GM19239 (cell line): Measurements from ENCODE around the gene LRCH3.
A peak's percentile ranks its signal among the peaks of the same experiment; 100 is the strongest.
"Not testable (repeated sequence)": the region's sequence is repeated elsewhere in the genome, so short reads cannot be mapped to it uniquely, and the experiment has no call there.

Experiments
- DNase-seq: peaks from one replicate; pipeline ENCODE4 v3.0.0; 2011; ENCODE audit warnings: low spot score; ENCODE audit not compliant: insufficient read length
- FAIRE-seq: peaks from 2 replicates; lab custom pipeline; 2011; peaks lifted over from hg19 to GRCh38; lab: Jason Lieb, UNC

LRCH3 gene

DNA sequence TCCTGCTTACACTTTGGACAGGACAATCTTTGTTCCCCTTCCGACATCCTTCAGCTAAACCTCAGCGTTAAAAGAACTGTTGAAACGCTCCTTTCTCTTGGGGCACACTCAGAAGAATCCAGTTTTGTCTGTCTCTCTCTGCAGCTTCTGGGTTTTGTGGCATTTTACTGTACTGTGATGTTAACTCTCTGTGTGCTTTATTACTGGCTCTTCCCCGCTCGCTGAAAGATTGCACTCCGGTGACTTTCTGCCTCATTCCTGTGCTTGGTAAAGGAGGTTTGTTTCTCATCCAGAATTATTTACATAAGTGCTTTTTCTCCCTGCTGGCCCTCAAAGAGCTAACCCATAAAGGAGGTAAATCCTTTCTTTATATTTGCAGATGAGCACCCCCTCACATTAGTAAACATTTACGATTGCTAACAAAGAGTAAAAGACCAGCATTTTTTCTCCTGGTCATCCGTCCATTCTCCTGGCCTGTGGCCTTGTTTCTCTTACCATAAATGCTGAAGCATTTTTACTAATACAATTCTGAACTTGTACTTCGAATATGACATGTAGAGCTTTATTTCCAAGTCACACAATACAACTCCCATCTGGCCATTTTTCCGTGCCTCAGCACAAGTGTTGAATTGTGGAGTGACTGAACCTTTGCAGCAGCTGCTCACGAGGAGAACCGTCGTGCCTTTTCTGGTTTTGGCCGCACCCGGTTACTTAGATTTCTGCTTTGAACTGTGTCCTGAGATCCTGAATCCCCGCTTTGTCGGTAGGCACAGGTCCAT, 89.6 kb downstream of the LRCH3 start:
- no peak for FAIRE-seq
- DNase-seq, result no peak

DNA sequence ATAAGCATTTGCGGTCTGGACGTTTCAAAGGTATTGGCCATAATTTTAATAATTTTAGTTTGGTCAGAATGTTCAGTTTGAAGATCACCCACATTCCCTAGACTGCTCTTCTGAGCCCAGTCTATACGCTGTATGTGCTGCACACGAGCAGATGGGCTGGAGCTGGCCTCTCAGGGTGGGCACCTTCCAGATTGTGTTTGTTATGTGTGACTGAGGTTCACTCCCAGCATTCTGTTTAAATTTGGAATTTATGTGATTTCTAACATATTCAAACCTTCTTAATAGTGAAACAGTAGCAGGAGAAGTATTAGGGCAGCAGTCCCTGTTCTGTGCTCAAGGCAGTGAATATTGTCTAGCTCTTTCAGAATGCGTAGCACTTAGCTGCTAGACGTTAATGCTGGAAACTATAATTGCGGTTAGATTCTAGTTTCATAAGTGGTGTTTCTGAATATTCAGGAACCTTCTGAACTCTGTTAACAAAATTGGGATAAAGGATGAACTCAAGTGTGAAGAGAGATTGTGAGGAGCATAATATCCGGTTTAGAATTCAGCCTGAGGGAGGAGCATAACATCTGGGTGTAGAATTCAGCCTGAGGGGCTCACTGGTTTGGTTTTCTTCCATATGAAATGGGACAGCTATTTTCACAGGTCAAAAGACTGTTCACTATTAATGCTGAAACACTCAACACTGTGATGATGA, 90.4 kb downstream of the LRCH3 start:
- FAIRE-seq, result no peak
- DNase-seq, result no peak

DNA sequence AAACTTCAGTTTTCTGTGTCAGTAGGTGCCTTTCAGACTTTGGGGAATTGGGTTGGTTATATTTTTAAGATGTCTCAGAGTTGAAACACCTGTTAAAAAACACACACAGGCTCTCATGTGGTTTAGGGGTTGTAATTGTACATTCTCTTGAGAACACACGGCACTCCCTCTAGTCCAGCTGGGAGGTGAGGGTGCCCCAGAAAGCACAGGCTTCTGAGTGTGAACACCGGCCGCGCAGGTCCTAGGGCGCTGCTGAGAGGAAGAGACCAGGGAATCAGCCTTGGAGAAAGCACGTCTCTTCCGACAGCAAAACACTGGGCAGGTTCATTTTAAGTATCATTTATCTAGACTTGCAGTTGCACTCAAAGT, 90.9 kb downstream of the LRCH3 start:
- FAIRE-seq (no peak), DNase-seq (no peak)

DNA sequence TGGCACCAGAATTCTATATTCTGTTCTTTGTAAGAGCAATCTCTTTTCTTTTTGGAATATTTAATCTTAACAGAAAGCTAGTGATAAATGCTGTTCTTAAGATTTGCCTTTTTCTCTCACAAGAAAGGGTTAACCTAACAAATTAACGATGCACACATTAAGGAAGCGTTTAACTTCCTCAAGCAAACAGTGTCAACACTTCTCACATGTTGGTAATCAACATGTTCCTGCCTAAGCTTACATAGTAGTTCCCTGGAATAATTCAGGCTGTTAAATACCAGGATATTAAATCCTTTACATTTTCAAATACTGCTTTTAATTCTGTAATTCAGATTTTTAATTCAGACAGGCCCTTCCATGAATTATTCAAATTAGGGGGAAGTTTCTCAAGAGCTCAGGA, 91.5 kb downstream of the LRCH3 start:
- DNase-seq (no peak), FAIRE-seq (no peak)

DNA sequence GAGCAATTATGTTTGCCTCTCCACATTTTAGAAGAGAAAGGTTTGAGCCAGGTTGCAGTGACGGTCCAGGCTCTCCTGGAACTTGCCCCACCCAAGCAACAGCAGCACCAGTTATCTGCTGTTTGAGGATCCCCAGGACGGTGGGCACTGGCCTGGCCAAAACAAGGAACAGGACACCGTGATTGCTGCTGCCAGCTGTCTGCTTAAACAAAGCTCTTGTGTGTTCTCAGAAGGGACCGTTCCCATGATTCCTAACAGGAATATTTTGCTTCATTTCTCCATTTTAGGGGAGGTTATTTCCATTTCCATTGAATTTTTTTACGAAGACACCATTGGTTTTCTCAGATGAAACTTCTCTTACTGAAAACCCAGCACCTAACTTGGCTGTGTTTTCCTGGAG, 92.5 kb downstream of the LRCH3 start:
- FAIRE-seq, result no peak
- no peak for DNase-seq

DNA sequence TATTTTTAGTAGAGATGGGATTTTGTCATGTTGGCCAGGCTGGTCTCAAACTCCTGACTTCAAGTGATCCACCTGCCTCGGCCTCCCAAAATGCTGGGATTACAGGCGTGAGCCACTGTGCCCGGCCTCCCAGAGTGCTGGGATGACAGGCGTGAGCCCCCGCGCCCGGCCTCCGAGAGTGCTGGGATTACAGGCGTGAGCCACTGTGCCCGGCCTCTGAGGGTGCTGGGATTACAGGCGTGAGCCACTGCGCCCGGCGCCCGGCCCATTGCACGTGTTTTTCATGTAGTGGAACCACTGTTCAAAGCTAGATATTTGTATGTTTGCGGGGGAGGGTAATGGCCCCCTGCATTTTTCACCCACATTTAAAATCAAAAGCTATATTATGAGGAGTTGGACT, 93.3 kb downstream of the LRCH3 start:
- FAIRE-seq, DNase-seq: not testable (repeated sequence)

DNA sequence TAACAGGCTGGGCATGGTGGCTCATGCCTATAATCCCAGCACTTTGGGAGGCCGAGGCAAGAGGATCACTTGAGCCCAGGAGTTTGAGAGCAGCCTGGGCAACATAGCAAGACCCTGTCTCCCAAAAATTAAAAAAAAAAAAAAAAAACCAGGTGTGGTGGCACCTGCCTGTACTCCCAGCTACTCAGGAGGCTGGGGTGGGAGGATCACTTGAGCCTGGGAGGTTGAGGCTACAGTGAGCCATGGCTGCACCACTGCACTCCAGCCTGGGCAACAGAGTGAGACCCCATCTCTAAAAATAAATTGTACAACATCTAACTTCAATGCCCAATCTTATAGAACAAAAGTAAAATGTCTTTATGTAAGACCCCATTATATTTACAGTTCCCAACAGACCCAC, 95.0 kb downstream of the LRCH3 start:
- DNase-seq, FAIRE-seq: not testable (repeated sequence)

DNA sequence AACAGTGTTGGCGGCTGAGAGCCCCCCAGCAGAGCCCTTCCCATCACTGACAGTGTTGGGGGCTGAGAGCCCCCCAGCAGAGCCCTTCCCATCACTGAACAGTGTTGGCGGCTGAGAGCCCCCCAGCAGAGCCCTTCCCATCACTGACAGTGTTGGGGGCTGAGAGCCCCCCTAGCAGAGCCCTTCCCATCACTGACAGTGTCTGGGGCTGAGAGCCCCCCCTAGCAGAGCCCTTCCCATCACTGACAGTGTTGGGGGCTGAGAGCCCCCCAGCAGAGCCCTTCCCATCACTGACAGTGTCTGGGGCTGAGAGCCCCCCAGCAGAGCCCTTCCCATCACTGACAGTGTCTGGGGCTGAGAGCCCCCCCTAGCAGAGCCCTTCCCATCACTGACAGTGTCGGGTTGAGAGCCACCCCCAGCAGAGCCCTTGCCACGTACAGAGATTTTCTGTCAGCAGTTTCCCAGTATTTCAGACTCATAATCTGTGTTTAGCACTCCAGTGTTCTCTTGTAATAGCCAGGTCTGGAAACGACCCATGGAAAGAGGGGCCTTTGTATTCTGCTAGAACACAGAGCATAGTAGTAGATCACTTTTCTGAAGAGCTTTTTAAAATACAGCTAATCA, 96.5 kb downstream of the LRCH3 start:
- FAIRE-seq, DNase-seq: not testable (repeated sequence)

DNA sequence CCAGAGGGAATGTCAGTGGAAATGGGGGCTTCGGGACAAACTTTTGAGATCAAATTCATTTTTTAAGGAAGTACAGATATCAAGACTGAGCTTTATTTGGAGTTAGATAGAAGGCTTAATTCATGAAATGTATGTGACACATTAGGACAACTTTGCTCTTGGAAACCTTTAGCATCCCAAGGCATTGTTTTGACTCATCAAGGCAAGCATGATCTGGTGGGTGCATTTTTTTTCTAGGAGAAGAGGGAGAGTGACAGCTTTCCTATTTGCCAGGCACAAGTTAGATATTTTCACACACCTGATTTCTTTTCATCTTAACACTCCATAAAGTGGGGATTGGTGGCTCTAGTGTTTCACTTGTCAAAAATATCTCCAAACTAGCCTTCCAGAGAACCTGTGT, 97.5 kb downstream of the LRCH3 start:
- FAIRE-seq (no peak), DNase-seq (no peak)

DNA sequence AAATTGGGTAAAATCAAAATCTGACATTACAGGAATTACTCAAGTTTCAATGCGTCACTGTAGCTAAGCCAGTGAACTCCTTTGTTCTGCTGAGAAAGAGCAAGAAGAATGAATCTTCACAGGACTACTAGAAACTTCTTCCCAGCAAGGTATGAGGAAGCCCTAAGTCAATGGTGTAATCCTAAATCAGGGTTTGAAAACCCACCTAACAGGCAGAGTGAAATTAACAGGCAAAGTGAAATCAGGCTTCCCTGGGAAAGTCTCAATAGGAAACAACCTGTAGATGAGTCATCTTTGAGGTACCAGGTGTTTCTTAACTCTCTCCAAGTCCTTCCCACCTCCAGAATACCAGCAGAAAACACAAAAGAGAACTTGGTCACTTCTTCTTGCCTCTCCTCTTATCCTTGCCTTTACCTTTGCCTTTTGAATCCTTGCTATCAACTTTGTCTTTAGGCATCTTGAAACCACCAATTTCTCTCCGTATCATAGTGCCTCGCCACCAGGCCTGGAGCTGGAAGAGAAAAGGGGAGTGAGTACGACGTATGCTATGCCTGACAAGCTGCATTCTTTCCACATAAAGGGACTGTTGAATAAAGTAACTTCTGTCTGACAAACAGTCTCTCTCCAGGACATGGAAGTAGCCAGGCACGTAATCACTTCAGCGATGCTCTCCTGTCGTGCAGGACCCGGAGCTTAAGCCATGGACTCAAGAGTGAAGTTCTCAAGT, 98.3 kb downstream of the LRCH3 start:
- no peak for DNase-seq
- FAIRE-seq, result peak; percentile 31

DNA sequence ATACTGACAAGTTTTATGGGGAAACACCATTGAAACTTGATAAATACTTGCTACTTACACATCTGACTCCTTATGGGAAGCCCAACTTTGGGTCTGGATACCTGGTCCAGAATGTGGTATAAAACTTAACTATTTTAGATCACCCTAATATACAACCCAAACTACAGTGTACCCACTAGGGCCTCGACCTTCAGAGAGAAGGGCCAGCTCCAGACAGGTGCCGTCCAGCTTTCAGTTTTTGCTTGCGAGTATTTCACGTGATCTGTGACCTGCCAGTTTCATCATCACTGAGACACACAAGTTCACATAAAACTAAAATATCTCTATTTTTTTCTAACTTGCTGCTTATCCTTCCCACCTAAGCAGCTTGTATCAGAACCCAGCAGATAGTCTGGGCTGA, 99.6 kb downstream of the LRCH3 start:
- FAIRE-seq, result no peak
- DNase-seq, result no peak

DNA sequence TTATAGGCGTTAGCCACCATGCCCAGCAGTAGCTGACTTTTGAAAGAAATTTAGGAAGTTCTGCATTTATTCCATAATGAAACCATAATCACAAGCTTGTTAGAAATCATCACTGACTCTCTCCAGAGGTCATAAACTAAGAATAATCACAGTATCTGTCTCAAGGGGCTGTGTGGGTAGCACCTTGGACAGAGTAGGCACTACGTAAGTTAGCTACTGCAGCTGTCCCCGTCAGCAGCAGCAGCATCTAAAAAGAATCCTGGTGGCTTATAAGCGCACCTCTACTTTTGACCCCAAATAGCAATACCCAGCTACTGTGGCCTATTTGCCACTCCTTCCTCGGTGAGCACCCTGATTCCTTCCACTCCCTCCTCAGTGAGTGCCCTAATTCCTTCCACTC, 101.1 kb downstream of the LRCH3 start:
- DNase-seq (no peak), FAIRE-seq (no peak)

DNA sequence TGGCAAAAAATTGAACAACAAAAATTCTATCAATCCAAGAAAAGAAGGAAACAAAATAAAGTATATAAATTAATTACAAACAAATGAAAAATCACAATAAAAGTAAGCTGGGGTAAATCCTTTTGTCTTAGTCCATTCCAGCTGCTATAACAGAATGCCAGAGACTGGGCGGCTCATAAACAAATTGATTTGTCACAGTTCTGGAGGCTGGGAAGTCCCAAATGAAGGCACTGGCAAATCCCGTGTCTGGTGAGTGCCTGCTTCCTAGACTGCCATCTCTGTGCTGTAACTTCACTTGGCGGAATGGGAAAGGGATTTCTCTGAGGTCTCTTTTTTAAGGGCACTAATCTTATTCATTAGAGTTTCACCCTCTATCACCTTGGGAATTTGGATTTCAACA, 105.4 kb downstream of the LRCH3 start:
- FAIRE-seq (no peak), DNase-seq (no peak)

DNA sequence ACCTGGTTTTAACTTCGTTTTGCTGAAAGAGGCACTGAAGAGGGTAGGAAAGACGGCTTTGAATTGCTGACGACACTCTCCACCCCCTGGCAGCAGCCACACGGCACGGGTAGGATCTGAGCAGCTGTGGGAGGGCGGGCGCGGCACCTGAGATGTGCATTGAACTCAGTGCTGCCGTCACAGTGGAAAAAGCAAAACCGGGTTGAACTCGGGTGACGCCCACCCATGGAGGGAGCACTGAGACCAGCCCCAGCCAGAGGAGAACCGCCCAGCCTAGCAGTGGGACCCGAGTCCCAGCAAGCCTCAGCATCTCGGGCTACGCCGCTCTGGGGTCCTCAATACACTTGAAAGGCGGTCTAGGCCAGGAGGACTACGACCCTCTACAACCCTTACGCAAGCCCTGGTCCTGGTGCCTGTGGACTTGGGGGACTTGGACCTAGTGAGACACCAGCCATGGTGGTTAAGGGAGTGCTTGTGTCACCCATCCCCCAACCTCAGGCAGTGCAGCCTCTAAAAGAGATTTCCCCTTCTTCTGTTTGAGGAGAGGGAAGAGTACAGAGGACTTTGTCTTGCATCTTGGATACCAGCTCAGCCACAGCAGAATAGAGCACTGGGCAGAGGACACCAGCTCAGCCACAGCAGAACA, 108.9 kb downstream of the LRCH3 start:
- no peak for DNase-seq
- FAIRE-seq, result no peak

DNA sequence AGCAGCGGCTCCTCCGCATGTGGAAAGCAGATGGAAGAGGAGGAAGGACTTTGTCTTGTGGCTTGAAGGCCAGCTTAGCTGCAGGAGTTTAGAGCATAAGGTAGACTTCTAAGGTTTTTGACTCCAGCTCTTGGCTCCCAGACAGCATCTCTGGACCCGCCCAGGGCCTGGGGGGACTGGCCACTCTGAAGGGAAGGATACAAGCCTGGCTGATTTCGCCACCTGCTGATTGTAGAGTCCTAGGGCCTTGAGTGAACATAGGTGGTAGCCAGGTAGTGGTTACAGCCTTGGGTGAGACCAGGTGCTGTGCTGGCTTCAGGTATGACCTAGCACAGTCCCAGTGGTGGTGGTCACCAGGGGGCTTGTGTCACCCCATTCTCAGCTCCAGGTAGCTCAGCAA, 110.6 kb downstream of the LRCH3 start:
- no peak for FAIRE-seq
- DNase-seq, result no peak

DNA sequence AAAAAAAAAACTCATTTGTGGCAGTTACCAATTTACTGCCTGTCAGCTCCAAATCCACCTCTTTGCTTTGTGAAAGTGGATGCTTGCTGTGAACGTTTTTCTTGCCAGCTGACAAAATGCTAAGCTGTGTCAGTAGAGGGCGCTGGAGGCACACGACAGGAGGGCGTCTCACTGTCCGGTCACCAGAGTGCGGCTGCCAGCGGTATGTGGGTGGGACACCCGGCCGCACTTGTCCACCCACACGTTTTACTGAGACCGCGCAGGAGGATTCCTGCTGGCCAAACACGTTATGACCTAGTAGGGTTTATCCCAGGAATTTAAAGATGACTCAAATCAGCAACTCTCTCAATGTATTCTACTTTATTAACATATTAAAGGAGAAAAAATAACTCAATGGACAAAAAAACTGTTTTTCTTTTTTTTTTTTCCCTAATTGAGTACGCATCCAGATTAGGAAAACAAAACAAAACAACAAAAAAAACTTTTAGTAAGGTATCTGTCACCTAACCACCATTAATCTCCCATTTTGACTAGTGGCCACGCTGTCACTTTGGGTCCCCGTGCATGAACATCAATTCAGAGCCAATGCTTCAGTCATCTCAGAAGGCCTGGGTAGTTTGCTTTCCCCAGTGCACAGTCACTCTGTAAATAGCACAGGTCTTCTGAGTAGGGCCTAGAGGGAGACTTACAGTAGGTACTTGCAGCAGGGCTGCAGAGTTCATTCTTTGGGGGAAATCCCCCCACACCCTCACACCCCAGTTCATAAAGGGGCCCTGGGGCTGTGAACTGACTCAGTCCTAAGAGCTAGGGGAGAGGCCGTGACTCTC, 115.2 kb downstream of the LRCH3 start:
- DNase-seq, result peak; percentile 72
- FAIRE-seq, result peak; percentile 68

DNA sequence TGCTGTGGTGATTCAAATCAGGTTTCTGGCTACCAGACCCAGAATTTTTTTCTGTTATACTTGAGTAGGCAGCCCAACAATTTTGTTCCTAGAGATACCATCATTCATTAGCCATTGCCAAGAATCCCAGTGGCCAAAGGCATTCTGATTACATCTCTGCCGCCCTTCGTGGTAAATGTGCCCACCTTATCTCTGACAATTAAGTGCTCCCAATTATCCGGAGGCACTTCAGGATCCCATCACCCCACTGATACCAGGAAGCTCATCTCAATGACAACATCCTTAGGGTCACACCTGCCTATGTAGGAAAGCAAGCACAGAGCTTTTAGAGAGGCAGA, 115.8 kb downstream of the LRCH3 start:
- DNase-seq, result no peak
- no peak for FAIRE-seq

DNA sequence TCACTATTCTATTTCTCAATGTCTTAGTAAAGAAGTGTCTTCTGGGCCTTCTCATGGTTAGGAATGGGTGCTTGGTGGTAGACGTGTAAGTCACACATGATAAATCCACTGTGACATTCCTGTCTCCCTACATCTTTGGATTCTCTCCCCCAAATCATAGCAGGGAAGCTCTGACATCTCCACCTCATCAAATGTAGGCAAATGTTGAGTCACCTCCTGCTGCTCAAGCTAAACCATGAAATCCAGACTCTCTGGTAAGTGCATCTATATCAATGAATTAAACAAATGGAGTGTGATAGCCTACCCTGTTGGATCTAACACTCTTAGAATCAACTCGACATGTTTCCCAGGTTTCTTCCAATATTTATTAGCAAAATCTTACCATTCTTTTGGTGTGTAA, 116.1 kb downstream of the LRCH3 start:
- DNase-seq, result no peak
- no peak for FAIRE-seq

DNA sequence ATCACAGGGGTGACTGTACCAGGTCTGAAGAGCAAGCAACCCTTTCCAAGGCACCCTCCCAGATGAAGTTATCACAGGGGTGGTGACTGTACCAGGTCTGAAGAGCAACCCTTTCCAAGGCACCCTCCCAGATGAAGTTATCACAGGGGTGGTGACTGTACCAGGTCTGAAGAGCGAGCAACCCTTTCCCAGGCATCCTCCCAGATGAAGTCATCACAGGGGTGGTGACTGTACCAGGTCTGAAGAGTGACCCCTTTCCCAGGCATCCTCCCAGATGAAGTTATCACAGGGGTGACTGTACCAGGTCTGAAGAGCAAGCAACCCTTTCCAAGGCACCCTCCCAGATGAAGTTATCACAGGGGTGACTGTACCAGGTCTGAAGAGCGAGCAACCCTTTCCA, 117.5 kb downstream of the LRCH3 start:
- not testable (repeated sequence) for DNase-seq, FAIRE-seq
